Skeletal muscle tissue (tissue), 4 donors: ENCODE results near the gene FBXO48. TPM values are rescaled to one million over a fixed set of nuclear protein-coding genes. Genes with fewer than 3 reads are reported as not detected.

ENCODE experiments used
- H3K27ac ChIP-seq: one replicate; pipeline ENCODE4 v1.7.0; 2013; ENCODE audit warnings: mild to moderate bottlenecking, low read depth, low read length, inconsistent platforms
- H3K27me3 ChIP-seq, 3 donors: one replicate each; pipeline ENCODE4 v1.7.0; 2013; ENCODE audit warnings: low read length in 3 of 3; ENCODE audit not compliant: control insufficient read depth in 3 of 3, insufficient read depth in 3 of 3
- H3K36me3 ChIP-seq, 3 donors: one replicate each; pipeline ENCODE4 v1.7.0; 2013; ENCODE audit warnings: low read length in 3 of 3; ENCODE audit not compliant: control insufficient read depth in 3 of 3, insufficient read depth in 3 of 3
- H3K4me1 ChIP-seq, 3 donors: one replicate each; pipeline ENCODE4 v1.7.0; 2013; ENCODE audit warnings: low read length in 3 of 3, mild to moderate bottlenecking in 3 of 3; ENCODE audit not compliant: control insufficient read depth in 3 of 3, insufficient read depth in 3 of 3
- H3K4me3 ChIP-seq, 3 donors: one replicate each; pipeline ENCODE4 v1.7.0; 2013; ENCODE audit warnings: low read length in 3 of 3
- H3K9ac ChIP-seq, 3 donors: one replicate each; pipeline ENCODE4 v1.7.0; 2013; ENCODE audit warnings: low read length in 3 of 3, mild to moderate bottlenecking in 3 of 3, moderate library complexity in 2 of 3, low read depth in 1 of 3
- H3K9me3 ChIP-seq, 3 donors: one replicate each; pipeline ENCODE4 v1.7.0; 2013; ENCODE audit warnings: low read length in 3 of 3; ENCODE audit not compliant: control insufficient read depth in 3 of 3
- total RNA-seq: library from RNA; depleted of rRNA; stranded (reverse); fragments of >200 nt; gene quantifications from one replicate; pipeline ENCODE4 v1.2.3, GENCODE V29; 2014
- donor health status: Osteomylitis.

Gene FBXO48
- total RNA-seq, 1 donor from 2014 or later: under 0.01 TPM

- no peaks in the 10 kb centered on the region for H3K27me3 ChIP-seq
- H3K27ac ChIP-seq: no peak overlapping the region
- H3K9me3 ChIP-seq: no peaks in the 10 kb centered on the region
- H3K36me3 ChIP-seq: no peaks in the 10 kb centered on the region
- H3K4me1 ChIP-seq: no peaks in the 10 kb centered on the region
- H3K9ac ChIP-seq: no peak overlapping the region
- no peak overlapping the region for H3K4me3 ChIP-seq
Measured at GRCh38 chr2:68415521-68415920, 51.6 kb downstream of the FBXO48 start.

- Histone ChIP-seq H3K4me3 (no peak overlapping the region), H3K27me3 (no peaks in the 10 kb centered on the region), H3K9me3 (no peaks in the 10 kb centered on the region), H3K27ac (no peak overlapping the region), H3K36me3 (no peaks in the 10 kb centered on the region), H3K4me1 (no peaks in the 10 kb centered on the region), H3K9ac (no peak overlapping the region)
Measured at GRCh38 chr2:68414876-68415275, 52.2 kb downstream of the FBXO48 start.

GRCh38 chr2:68414452-68414851, 52.6 kb downstream of the FBXO48 start:
- no peak overlapping the region for H3K4me3 ChIP-seq
- H3K9ac ChIP-seq: no peak overlapping the region
- no peaks in the 10 kb centered on the region for H3K4me1 ChIP-seq
- no peaks in the 10 kb centered on the region for H3K27me3 ChIP-seq
- no peaks in the 10 kb centered on the region for H3K9me3 ChIP-seq
- H3K27ac ChIP-seq: no peak overlapping the region
- no peaks in the 10 kb centered on the region for H3K36me3 ChIP-seq

- H3K4me1 ChIP-seq: no peaks in the 10 kb centered on the region
- no peaks in the 10 kb centered on the region for H3K9me3 ChIP-seq
- H3K27ac ChIP-seq: no peak overlapping the region
- no peaks in the 10 kb centered on the region for H3K27me3 ChIP-seq
- H3K4me3 ChIP-seq: no peak overlapping the region
- H3K36me3 ChIP-seq: no peaks in the 10 kb centered on the region
- H3K9ac ChIP-seq: no peak overlapping the region
Measured at GRCh38 chr2:68413466-68413865, 53.6 kb downstream of the FBXO48 start.

GRCh38 chr2:68412127-68412819, 54.8 kb downstream of the FBXO48 start:
- no peak overlapping the region for H3K27ac ChIP-seq
- H3K4me1 ChIP-seq: no peaks in the 10 kb centered on the region
- no peaks in the 10 kb centered on the region for H3K9me3 ChIP-seq
- H3K27me3 ChIP-seq: no peaks in the 10 kb centered on the region
- H3K36me3 ChIP-seq: no peaks in the 10 kb centered on the region
- H3K9ac ChIP-seq: no peak overlapping the region
- H3K4me3 ChIP-seq: no peak overlapping the region

- no peak overlapping the region for H3K4me3 ChIP-seq
Measured at GRCh38 chr2:68411397-68412126, 55.5 kb downstream of the FBXO48 start.

More at GRCh38 chr2:68411397-68412126, 55.5 kb downstream of the FBXO48 start:
- no peak overlapping the region for H3K9ac ChIP-seq
- H3K27ac ChIP-seq: no peak overlapping the region
- no peaks in the 10 kb centered on the region for H3K9me3 ChIP-seq
- H3K4me1 ChIP-seq: no peaks in the 10 kb centered on the region
- H3K27me3 ChIP-seq: no peaks in the 10 kb centered on the region
- H3K36me3 ChIP-seq: no peaks in the 10 kb centered on the region

Other genes with a start within 250 kb of the FBXO48 start
- 39.1 TPM for gene PPP3R1, start 214.8 kb downstream of the FBXO48 start, total RNA-seq
- 17.7 TPM for gene CNRIP1, start 147.3 kb downstream of the FBXO48 start, total RNA-seq
- 9.4 TPM for gene PLEK, start 102.0 kb downstream of the FBXO48 start, total RNA-seq
- 8.4 TPM for gene APLF, start 291 bp upstream of the FBXO48 start, total RNA-seq
- 0.52 TPM for gene PROKR1, start 176.3 kb upstream of the FBXO48 start, total RNA-seq